CD8-positive, alpha-beta memory T cell (primary cell): ENCODE data around the gene CMTM6. TPM values are rescaled to one million over a fixed set of nuclear protein-coding genes. Genes with fewer than 3 reads are reported as not detected.
"Not testable (repeated sequence)": the region's sequence is repeated elsewhere in the genome, so short reads cannot be mapped to it uniquely, and the experiment has no call there.

Source experiments
- CTCF ChIA-PET: fragments of 350-600 bp; sonication (Branson Sonifier 250); formaldehyde crosslinking; loops from one replicate; lab custom pipeline; 2021; ENCODE audit warnings: antibody characterized with exemption; lab: Charles Lee
- POLR2A ChIA-PET: fragments of 350-600 bp; sonication (Branson Sonifier 250); formaldehyde crosslinking; loops from one replicate; lab custom pipeline; 2021; ENCODE audit warnings: antibody characterized with exemption; lab: Charles Lee
- DNase-seq, 5 donors: peaks; one replicate each; pipeline versions ENCODE4 v3.0.0 to v3.0.0-alpha.2; 2020 to 2022; ENCODE audit warnings: mixed read lengths in 1 of 5
- H3K27ac ChIP-seq: one replicate; pipeline ENCODE4 v1.7.0; 2013; ENCODE audit warnings: low read depth, mild to moderate bottlenecking, low read length, moderate library complexity
- H3K27me3 ChIP-seq: 2 replicates; pipeline ENCODE4 v1.7.0; 2013; ENCODE audit warnings: low read length, mild to moderate bottlenecking; ENCODE audit not compliant: insufficient read depth, poor library complexity, severe bottlenecking
- H3K36me3 ChIP-seq: 2 replicates; pipeline ENCODE4 v1.7.0; 2013; ENCODE audit warnings: mild to moderate bottlenecking, low read length, moderate library complexity; ENCODE audit not compliant: insufficient read depth
- H3K4me1 ChIP-seq: 2 replicates; pipeline ENCODE4 v1.7.0; 2013; ENCODE audit warnings: mild to moderate bottlenecking, low read length, moderate library complexity; ENCODE audit not compliant: insufficient read depth
- H3K4me3 ChIP-seq: 2 replicates; pipeline ENCODE4 v1.7.0; 2013; ENCODE audit warnings: mild to moderate bottlenecking, low read length
- H3K9me3 ChIP-seq: 2 replicates; pipeline ENCODE4 v1.7.0; 2013; ENCODE audit warnings: mild to moderate bottlenecking, low read length
- H3K27ac Mint-ChIP-seq, 8 donors: one replicate each; pipeline ENCODE4 v1.8.0; 2020 to 2021; ENCODE audit warnings: mixed read lengths in 8 of 8, mild to moderate bottlenecking in 6 of 8, inconsistent platforms in 3 of 8, moderate library complexity in 3 of 8
- H3K27me3 Mint-ChIP-seq, 2 donors: one replicate each; pipeline ENCODE4 v1.8.0; 2020 to 2021; ENCODE audit warnings: mixed read lengths in 2 of 2, mild to moderate bottlenecking in 1 of 2, moderate library complexity in 1 of 2
- H3K36me3 Mint-ChIP-seq, 3 donors: one replicate each; pipeline ENCODE4 v1.8.0; 2020 to 2021; ENCODE audit warnings: mixed read lengths in 3 of 3, inconsistent platforms in 1 of 3, mild to moderate bottlenecking in 1 of 3
- H3K4me1 Mint-ChIP-seq, 3 donors: one replicate each; pipeline ENCODE4 v1.8.0; 2020 to 2021; ENCODE audit warnings: mixed read lengths in 3 of 3, inconsistent platforms in 1 of 3, mild to moderate bottlenecking in 1 of 3
- H3K4me3 Mint-ChIP-seq, 7 donors: one replicate each; pipeline ENCODE4 v1.8.0; 2020 to 2021; ENCODE audit warnings: mixed read lengths in 7 of 7, mild to moderate bottlenecking in 6 of 7, moderate library complexity in 4 of 7, inconsistent platforms in 2 of 7
- H3K9me3 Mint-ChIP-seq, 5 donors: one replicate each; pipeline ENCODE4 v1.8.0; 2020 to 2022; ENCODE audit warnings: mixed read lengths in 5 of 5, mild to moderate bottlenecking in 3 of 5, moderate library complexity in 2 of 5, inconsistent platforms in 1 of 5
- polyA plus RNA-seq: library from polyadenylated mRNA; unstranded; fragments of 300-500 nt; fragmentation: Illumina TruSeq; gene quantifications from one replicate; pipeline ENCODE4 v1.2.3, GENCODE V29; 2021
- total RNA-seq, 2 experiments: library from RNA; stranded (reverse); gene quantifications; one replicate each; pipeline ENCODE4 v1.2.3, GENCODE V29; 2021

Gene CMTM6
- total and polyA plus RNA-seq, 3 experiments from 2014 or later, result 58.1 to 96.2 (median 91.8) TPM

DNA sequence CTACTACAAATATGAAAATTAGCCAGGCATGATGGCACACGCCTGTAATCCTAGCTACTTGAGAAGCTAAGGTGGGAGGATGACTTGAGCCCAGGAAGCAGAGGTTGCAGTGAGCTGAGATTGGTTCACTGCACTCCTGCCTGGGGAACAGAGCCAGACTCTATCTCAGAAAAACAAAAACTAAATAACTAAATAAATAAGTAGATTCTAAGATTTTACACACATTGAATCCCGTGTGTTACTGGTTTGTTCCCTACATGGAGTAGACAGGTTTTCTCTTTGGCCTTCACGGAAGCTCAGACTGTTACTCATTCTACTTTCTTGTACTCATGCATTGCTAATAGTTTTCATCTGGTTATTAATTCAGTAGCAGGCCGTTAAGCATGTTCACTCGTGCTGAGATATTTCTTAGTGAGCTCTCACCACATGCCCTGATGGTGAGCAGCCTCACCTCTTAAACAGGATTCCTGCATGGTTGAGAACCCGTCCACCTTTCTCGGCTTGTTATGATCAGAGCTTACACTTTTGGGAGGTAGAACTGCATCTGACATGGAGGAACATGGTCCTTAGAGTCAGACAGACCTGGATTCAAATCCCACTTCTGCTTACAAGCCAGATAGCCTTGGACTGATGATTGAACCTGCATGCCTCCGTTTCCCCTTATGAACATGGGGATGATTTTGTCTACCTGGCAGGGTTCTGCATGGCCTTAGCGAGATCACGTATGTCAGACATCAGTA lies 61.9 kb downstream of the CMTM6 start:
- ChIA-PET CTCF (interaction anchor here (1.2 to 7.2 kb wide), 9 partner anchors 8 to 69 kb away, joined by 3 to 62 read pairs (median 6); no protein-coding TSS in a partner anchor), POLR2A (interaction anchor here (1.2 to 2.6 kb wide), 3 partner anchors 11 to 19 kb away, joined by 3 to 7 read pairs (median 3); no protein-coding TSS in a partner anchor)
- peaks cover 4 to 29% (median 15%) of the 10 kb centered on the region in 3 donors for H3K36me3 Mint-ChIP-seq
- Histone ChIP-seq H3K4me3 (no peak overlapping the region), H3K9me3 (no peaks in the 10 kb centered on the region), H3K27ac (no peak overlapping the region), H3K4me1 (peaks cover 42% of the 10 kb centered on the region), H3K36me3 (no peaks in the 10 kb centered on the region), H3K27me3 (no peaks in the 10 kb centered on the region)
- peaks cover 58 to 94% (median 63%) of the 10 kb centered on the region in 3 donors for H3K4me1 Mint-ChIP-seq
- H3K9me3 Mint-ChIP-seq, result no peaks in the 10 kb centered on the region
- peaks cover 0 to 2% of the 10 kb centered on the region in 2 donors for H3K27me3 Mint-ChIP-seq
- H3K4me3 Mint-ChIP-seq, result peak overlapping the region in 2 of 7 donors; percentile 15 to 28
- DNase-seq, result no peak
- peak overlapping the region in 6 of 8 donors; percentile 18 to 81 (median 50) for H3K27ac Mint-ChIP-seq

DNA sequence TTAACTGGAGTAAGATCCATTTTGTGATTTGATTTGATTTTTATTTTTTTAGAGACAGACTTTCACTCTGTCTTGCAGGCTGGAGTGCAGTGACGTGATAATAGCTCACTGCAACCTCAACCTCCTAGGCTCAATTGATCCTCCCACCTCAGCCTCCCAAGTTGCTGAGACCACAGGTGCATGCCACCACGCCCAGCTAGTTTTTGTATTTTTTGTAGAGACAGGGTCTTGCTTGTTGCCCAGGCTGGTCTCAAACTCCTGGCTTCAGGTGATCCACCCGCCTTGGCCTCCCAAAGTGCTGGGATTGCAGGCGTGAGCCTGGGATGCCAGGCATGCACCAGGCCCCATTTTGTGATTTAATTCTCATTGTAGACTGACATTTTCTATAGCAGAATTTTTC lies 63.2 kb downstream of the CMTM6 start:
- H3K36me3 ChIP-seq, DNase-seq, H3K4me3 ChIP-seq, H3K9me3 ChIP-seq, H3K27me3 ChIP-seq, H3K27me3 Mint-ChIP-seq, H3K27ac ChIP-seq, H3K9me3 Mint-ChIP-seq: not testable (repeated sequence)
- H3K4me3 Mint-ChIP-seq, result peak overlapping the region in 6 of 7 donors; percentile 29 to 83 (median 64)
- peaks cover 62 to 96% (median 64%) of the 10 kb centered on the region in 3 donors for H3K4me1 Mint-ChIP-seq
- ChIA-PET POLR2A (interaction anchor here (0.9 to 2.6 kb wide), 6 partner anchors 9 to 47 kb away, joined by 3 to 8 read pairs (median 3); partner anchors contain the start of gene CMTM7), CTCF (interaction anchor here (1.4 to 7.2 kb wide), 5 partner anchors 14 to 63 kb away, joined by 3 to 62 read pairs (median 15); no protein-coding TSS in a partner anchor)
- H3K4me1 ChIP-seq, result peaks cover 44% of the 10 kb centered on the region
- peaks cover 4 to 25% (median 15%) of the 10 kb centered on the region in 3 donors for H3K36me3 Mint-ChIP-seq
- peak overlapping the region; percentile 82 to 95 (median 89) for H3K27ac Mint-ChIP-seq

GRCh38 chr3:32438596-32439344 lies 63.9 kb downstream of the CMTM6 start:
- H3K27ac Mint-ChIP-seq, result peak overlapping the region; percentile 82 to 95 (median 89)
- no peaks in the 10 kb centered on the region for H3K9me3 ChIP-seq
- peaks cover 49% of the 10 kb centered on the region for H3K4me1 ChIP-seq
- H3K27ac ChIP-seq, result no peak overlapping the region
- H3K9me3 Mint-ChIP-seq, result no peaks in the 10 kb centered on the region
- DNase-seq, result no peak
- H3K4me3 Mint-ChIP-seq, result peak overlapping the region; percentile 6 to 83 (median 64)
- H3K36me3 Mint-ChIP-seq, result peaks cover 4 to 21% (median 15%) of the 10 kb centered on the region in 3 donors
- H3K4me3 ChIP-seq, result no peak overlapping the region
- peaks cover 0 to 2% of the 10 kb centered on the region in 2 donors for H3K27me3 Mint-ChIP-seq
- no peaks in the 10 kb centered on the region for H3K27me3 ChIP-seq
- H3K4me1 Mint-ChIP-seq, result peaks cover 56 to 91% (median 60%) of the 10 kb centered on the region in 3 donors
- ChIA-PET POLR2A (interaction anchor here (0.6 to 2.6 kb wide), 8 partner anchors 10 to 48 kb away, joined by 3 to 8 read pairs (median 3); partner anchors contain the start of gene CMTM7), CTCF (interaction anchor here (1.4 to 7.2 kb wide), 5 partner anchors 13 to 62 kb away, joined by 3 to 62 read pairs (median 15); no protein-coding TSS in a partner anchor)
- no peaks in the 10 kb centered on the region for H3K36me3 ChIP-seq

DNA sequence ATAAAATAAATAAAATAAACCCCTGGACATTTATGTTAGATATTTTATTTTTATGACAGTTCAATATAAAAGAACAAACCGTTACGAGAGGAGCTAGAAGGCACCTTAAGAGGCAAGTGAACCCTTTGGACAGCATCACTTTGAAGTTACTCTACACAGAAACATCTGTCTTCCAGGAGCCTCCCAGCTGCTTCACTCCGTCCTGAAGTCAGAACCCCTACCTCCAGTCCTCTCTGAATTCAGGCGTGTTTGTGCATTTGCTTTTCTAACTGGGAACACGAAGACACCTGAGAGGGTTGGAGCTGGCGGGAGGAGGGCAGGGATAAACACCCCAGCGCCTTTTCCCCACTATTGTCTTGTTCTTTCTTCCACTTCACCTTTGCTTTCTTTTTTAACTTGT lies 64.8 kb downstream of the CMTM6 start:
- peak overlapping the region in 7 of 8 donors; percentile 23 to 95 (median 58) for H3K27ac Mint-ChIP-seq

DNA sequence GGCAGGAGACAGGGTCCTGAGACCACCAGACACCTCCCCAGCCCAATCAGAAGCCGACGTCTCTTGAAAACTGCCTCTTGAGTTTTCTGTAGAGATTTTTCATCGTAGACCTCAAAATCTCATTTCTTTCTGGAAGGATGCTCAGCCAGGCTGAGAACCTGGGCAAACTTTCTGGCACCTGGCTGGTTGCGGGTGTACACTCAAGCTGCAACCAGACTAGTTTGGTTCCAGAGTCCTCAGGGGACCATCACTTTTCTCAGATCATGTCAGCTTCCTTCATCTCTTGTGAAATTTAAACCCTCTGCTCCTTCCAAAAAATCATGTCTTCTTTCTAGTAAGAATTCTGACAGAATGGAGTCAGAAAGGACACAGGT lies 65.8 kb downstream of the CMTM6 start:
- Mint-ChIP-seq H3K4me3 (peak overlapping the region in 4 of 7 donors; percentile 8 to 59 (median 46)), H3K4me1 (peaks cover 61 to 93% (median 65%) of the 10 kb centered on the region in 3 donors), H3K27ac (peak overlapping the region; percentile 22 to 92 (median 88)), H3K9me3 (no peaks in the 10 kb centered on the region), H3K27me3 (peaks cover 0 to 3% of the 10 kb centered on the region in 2 donors), H3K36me3 (peaks cover 0 to 8% (median 6%) of the 10 kb centered on the region in 3 donors)
- POLR2A ChIA-PET, result interaction anchor here (1.9 kb wide), 1 partner anchor 13 kb away, joined by 8 read pairs; no protein-coding TSS in a partner anchor
- no peak for DNase-seq
- peaks cover 58% of the 10 kb centered on the region for H3K4me1 ChIP-seq
- H3K4me3 ChIP-seq, result no peak overlapping the region
- H3K27me3 ChIP-seq, result no peaks in the 10 kb centered on the region
- no peaks in the 10 kb centered on the region for H3K36me3 ChIP-seq
- CTCF ChIA-PET, result interaction anchor here (1.2 to 7.2 kb wide), 3 partner anchors 11 to 31 kb away, joined by 4 to 62 read pairs (median 37); no protein-coding TSS in a partner anchor
- no peaks in the 10 kb centered on the region for H3K9me3 ChIP-seq
- H3K27ac ChIP-seq, result no peak overlapping the region

More for the DNA sequence above, 64.8 kb downstream of the CMTM6 start:
- Histone ChIP-seq H3K4me1 (peaks cover 51% of the 10 kb centered on the region), H3K36me3 (no peaks in the 10 kb centered on the region), H3K27me3 (no peaks in the 10 kb centered on the region), H3K27ac (no peak overlapping the region), H3K4me3 (no peak overlapping the region), H3K9me3 (no peaks in the 10 kb centered on the region)
- Mint-ChIP-seq H3K27me3 (peaks cover 0 to 2% of the 10 kb centered on the region in 2 donors), H3K4me3 (peak overlapping the region in 3 of 7 donors; percentile 2 to 29 (median 22)), H3K9me3 (no peaks in the 10 kb centered on the region), H3K4me1 (peaks cover 57 to 91% (median 60%) of the 10 kb centered on the region in 3 donors), H3K36me3 (peaks cover 0 to 15% (median 12%) of the 10 kb centered on the region in 3 donors)
- no peak for DNase-seq
- CTCF ChIA-PET, result interaction anchor here (2.9 to 7.2 kb wide), 3 partner anchors 12 to 30 kb away, joined by 15 to 62 read pairs (median 37); no protein-coding TSS in a partner anchor
- POLR2A ChIA-PET, result interaction anchor here (0.6 to 2.6 kb wide), 3 partner anchors 14 to 44 kb away, joined by 7 to 8 read pairs (median 7); no protein-coding TSS in a partner anchor

DNA sequence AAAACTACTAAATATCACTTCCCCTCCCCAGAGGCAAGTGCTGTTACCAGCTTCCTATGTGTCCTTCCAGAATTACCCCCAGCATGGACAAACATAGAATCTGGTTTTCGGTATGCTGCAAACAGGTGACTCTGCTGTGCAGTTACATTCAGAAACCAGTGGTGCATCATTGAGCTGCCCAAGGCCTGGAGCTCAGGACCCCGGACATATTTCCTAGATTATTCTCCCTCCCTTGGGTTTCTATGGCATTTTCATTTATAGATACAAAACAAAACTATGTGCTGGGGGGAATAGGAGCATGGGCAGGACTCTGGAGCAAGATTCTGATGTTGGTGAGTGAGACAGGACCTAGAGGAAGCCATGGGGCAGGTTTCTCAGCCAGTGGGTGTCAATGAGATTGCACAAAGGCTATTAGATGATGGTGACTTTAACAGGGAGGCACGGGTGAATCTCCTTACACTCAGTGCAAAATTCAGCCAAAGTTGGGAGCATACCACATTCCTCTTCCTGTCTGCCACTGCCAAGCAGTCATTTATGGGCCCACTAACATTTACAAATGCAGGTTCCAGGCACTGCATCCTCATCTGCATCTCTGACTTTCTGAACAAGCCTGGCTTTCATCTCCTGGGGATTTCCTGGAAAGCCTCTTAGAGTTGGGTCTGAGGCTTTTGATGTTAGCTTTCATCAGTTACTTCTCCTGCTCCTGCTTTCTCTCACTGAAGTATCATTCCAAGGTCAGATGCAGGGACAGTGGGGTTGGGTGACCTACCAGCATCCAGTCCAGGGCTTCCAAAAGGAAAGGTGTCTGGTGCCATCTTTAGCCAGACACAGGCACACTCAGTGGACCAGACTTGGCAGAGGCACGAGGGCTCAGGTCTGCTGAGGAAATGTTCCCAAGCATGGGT lies 66.5 kb downstream of the CMTM6 start:
- peaks cover 0 to 3% of the 10 kb centered on the region in 2 donors for H3K27me3 Mint-ChIP-seq
- no peaks in the 10 kb centered on the region for H3K9me3 ChIP-seq
- peaks cover 64% of the 10 kb centered on the region for H3K4me1 ChIP-seq
- peak overlapping the region; percentile 23 for H3K4me3 ChIP-seq
- H3K4me3 Mint-ChIP-seq, result peak overlapping the region in 5 of 7 donors; percentile 1 to 59 (median 34)
- no peaks in the 10 kb centered on the region for H3K27me3 ChIP-seq
- CTCF ChIA-PET, result interaction anchor here (1.2 to 7.2 kb wide), 3 partner anchors 11 to 32 kb away, joined by 4 to 62 read pairs (median 37); no protein-coding TSS in a partner anchor
- peaks cover 63 to 93% (median 66%) of the 10 kb centered on the region in 3 donors for H3K4me1 Mint-ChIP-seq
- peaks cover 0 to 3% (median 2%) of the 10 kb centered on the region in 3 donors for H3K36me3 Mint-ChIP-seq
- H3K27ac ChIP-seq, result no peak overlapping the region
- no peaks in the 10 kb centered on the region for H3K9me3 Mint-ChIP-seq
- DNase-seq, result no peak
- H3K36me3 ChIP-seq, result no peaks in the 10 kb centered on the region
- peak overlapping the region; percentile 74 to 92 (median 88) for H3K27ac Mint-ChIP-seq
- POLR2A ChIA-PET, result interaction anchor here (0.6 to 1.9 kb wide), 2 partner anchors 12 to 20 kb away, joined by 3 to 8 read pairs; no protein-coding TSS in a partner anchor
